GM10266 (cell line): ENCODE measurements around the gene TRA2B.

Source experiments
- DNase-seq: peaks from one replicate; pipeline ENCODE4 v3.0.0; 2012; ENCODE audit errors: extremely low spot score
- TF ChIP-seq, protein P1 (sequence below): IDR thresholded peaks from 2 replicates; pipeline ENCODE4 v1.5.1; 2012; ENCODE audit warnings: mild to moderate bottlenecking, low read depth; ENCODE audit not compliant: control insufficient read depth, insufficient read depth; ENCODE audit errors: missing control alignments

The TRA2B gene

DNA sequence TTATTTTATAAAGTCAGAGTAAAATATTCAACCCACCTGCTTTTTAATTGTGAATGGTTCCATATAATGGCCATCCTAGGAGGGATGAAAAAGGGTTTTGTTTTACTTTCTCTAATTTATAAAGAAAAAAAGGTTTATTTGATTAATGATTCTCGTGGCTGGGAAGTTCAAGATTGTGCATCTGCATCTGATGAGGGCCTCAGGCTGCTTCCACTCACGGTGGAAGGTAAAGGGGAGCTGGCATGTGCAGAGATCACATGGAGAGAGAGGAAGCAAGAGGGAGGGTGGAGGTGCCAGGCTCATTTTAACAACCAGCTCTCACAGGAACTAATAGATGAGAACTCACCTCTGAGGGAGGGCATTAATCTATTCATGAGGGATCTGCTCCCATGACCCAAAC, 27.7 kb upstream of the TRA2B start:
- TF ChIP-seq, protein P1, sequence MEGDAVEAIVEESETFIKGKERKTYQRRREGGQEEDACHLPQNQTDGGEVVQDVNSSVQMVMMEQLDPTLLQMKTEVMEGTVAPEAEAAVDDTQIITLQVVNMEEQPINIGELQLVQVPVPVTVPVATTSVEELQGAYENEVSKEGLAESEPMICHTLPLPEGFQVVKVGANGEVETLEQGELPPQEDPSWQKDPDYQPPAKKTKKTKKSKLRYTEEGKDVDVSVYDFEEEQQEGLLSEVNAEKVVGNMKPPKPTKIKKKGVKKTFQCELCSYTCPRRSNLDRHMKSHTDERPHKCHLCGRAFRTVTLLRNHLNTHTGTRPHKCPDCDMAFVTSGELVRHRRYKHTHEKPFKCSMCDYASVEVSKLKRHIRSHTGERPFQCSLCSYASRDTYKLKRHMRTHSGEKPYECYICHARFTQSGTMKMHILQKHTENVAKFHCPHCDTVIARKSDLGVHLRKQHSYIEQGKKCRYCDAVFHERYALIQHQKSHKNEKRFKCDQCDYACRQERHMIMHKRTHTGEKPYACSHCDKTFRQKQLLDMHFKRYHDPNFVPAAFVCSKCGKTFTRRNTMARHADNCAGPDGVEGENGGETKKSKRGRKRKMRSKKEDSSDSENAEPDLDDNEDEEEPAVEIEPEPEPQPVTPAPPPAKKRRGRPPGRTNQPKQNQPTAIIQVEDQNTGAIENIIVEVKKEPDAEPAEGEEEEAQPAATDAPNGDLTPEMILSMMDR = no peak
- DNase-seq = no peak

DNA sequence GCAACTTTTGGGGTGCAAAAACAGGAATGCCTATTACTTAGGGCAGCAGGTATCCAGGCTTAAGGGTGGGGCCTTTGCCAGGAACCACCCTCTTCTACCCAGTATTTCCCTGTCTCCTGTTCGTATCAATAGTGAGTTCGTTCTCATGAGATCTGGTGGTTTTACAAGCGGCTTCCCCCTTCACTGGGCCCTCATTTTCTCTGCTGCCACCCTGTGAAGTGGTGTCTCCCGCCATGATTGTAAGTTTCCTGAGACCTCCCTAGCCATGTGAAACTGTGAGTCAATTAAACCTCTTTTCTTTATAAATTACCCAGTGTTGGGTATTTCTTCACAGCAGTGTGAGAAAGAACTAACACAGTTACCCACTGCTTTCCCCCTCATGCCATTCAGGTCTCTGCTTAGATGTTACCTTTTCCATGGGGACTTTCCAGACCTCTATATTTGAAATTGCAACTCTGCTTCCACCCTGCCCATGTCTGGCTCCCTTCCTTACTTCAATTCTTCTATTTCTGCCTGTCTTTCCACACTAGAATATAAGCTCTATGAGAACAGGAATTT, 23.9 kb upstream of the TRA2B start:
- TF ChIP-seq, protein P1 = no peak
- no peak for DNase-seq

DNA sequence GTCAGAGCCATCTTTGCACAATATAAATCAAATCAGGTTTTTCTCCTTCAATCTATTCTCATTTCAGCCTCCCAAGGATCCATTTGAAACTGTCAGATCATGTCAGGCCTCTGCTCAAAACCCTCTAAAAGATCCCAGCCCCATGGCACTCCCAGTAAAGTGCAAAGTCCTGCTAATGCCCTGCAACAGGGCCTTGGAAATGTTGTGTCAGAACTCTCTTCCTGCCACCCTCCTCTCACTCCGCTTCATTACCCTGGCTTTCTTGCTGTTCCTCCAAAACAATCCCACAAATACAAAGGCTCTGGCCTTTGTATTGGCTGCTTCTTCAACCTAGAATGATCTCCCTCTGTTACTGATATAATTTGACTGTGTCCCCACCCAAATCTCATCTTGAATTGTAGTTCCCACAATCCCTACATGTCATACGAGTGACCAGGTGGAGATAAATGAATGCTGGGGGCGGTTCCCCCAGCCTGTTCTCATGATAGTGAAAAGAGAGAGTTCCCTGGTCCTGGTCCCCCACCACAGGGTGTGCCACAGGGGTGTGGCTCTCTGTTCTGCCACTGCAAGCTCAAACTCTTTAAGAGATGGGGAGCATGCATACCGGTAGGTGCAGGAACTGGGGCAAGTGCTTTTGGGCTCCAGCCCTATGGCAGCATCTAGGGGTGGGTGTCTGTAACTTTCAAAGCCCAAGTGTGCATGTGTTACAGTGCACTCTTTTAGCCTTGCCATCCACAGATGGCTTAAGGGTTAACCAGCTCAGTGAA, 22.9 kb upstream of the TRA2B start:
- TF ChIP-seq, protein P1 = no peak
- no peak for DNase-seq

DNA sequence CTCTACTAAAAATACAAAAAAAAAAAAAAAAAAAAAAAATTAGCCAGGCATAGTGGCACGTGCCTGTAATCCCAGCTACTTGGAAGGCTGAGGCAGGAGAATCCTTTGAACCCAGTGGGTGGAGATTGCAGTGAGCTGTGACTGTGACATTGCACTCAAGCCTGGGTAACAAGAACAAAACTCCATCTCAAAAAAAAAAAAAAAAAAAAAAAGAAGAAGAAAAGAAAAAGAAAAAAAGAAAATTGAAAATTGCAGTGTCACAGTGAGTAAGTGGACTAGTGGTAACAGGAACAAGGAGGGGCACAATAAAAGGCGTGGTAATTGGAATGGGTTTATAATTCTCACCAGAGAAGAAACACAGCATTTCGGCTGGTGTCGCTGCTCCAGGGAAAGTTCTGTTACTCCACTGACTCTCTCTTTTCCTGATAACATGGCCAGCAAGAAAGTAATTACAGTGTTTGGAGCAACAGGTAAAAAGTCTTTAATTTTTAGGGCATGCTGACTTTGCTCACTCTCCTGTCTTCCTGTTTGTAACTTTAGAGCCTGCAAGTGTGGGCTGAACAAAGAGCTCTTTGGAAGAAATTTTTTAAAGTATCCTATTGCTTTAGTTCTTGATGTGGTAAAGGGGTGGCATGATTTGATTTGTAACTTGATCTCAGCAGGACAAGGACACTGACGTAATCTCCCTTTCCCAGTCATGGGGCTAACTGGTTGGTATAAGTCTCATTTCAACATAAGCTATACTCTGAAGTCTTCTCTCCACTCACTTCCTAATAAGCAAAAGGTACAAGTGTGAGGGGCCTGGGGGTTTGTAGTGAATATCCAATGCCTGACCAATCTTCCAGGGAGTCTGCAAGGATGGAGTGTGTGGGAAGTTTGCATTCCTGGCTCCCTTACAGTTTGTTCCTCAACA, 22.1 kb upstream of the TRA2B start:
- TF ChIP-seq, protein P1 = no peak
- no peak for DNase-seq

DNA sequence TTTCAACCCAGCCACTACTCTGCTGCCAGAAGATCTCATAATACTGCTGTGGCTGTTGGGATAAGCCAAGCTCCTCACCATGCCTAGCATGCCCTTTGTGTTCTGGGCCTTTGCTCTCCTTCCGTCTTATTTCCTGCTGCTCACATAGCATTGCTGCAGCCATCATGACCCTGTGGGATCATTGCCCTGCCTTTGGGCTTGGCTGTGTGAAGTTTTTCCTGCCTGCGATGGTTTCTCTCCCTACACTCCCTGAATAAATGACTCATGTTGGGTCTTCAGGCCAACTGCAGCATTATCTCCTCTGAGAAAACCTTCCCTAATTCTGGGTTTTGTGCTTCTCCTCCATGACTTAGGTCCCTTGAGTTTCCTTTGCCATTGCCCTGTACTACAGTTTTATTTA, 20.8 kb upstream of the TRA2B start:
- TF ChIP-seq, protein P1 = no peak
- DNase-seq = no peak

DNA sequence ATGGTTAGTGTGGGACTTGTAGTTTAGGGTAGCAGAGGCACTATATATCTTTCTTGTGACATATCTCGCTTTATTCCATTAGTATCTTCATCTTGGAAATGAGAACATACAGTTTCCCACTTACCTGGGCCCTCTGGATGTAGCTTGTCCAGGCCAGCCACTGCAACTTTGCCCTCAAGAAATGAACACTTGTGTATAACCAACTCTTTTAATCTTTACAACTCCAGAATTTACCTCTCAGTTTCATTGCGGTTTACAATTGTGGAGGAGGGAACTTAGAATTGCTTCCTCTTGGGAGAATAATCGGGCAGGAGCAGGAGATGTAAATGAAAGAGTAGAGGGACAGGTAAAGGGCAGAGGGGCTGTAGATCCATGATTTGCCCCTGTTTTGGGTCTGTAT, 18.4 kb upstream of the TRA2B start:
- DNase-seq = no peak
- TF ChIP-seq, protein P1 = no peak
